H4 (cell line): ENCODE data around the gene MINDY4B. TPM values are rescaled to one million over a fixed set of nuclear protein-coding genes. Genes with fewer than 3 reads are reported as not detected.

Source experiments
- DNase-seq: peaks from one replicate; pipeline ENCODE4 v3.0.0-alpha.2; 2015; ENCODE audit warnings: low spot score
- total RNA-seq: library from RNA; depleted of rRNA; stranded (reverse); fragments of >200 nt; shearing (Covaris generic); gene quantifications from 2 replicates; pipeline ENCODE4 v1.2.3, GENCODE V29; 2014; rRNA removed

The MINDY4B gene
- total RNA-seq, 1 experiment from 2014 or later: not detected

DNA sequence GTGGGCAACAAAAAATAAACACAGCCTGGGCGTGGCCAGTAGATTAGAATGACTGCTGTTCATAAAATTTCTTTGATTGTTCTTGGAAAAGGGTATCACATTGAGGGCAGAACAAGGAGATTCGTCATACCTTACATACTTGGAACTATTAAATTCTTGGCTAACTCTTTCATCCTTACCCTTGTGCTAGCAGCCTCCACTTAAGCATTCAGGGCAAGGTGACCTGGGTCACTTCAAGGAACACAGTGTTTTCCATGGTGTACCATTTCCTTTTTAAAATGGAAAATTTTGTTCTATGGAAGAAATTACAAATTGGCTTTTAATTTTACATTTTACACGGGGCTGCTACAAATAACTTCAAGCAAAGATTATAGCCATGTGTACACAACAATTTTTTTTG, 60.8 kb downstream of the MINDY4B start:
- no peak for DNase-seq

DNA sequence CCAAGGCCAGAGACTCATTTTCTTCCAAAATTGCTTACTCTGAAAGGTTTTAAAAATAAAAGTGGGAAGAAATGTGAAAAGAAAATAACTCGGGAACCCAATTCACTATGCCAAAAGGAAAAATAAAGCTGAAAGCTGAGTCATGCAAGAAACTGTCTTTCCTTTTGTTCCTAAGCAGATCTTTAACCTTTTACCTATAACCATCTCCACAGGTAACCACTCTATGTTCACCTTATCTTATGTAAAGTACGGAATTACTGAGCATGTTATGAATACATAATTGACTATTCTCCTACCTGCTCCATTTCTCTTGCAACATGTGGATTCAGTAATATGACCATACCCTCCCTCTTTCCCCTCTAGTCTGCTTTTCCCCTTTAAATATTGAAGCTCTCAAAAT, 62.0 kb downstream of the MINDY4B start:
- DNase-seq: no peak

GRCh38 chr3:150840802-150841515, 64.3 kb downstream of the MINDY4B start:
- no peak for DNase-seq

DNA sequence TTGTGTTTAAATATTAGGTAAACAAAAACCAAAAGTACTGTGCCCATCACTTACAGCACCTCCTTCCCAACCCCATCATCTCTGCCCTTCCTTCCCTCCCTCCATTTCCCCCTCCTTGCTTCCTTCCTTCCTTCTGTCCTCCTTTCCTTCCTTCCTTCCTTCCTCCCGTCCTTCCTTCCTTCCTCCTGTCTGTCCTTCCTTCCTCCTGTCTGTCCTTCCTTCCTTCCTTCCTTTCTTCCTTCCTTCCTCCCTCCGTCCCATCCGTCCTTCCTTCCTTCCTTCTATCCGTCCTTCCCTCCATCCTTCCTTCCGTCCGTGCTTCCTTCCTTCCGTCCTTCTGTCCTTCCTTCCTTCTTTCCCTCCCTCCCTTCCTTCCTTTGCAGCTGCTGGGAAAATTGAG, 74.5 kb downstream of the MINDY4B start:
- no peak for DNase-seq

DNA sequence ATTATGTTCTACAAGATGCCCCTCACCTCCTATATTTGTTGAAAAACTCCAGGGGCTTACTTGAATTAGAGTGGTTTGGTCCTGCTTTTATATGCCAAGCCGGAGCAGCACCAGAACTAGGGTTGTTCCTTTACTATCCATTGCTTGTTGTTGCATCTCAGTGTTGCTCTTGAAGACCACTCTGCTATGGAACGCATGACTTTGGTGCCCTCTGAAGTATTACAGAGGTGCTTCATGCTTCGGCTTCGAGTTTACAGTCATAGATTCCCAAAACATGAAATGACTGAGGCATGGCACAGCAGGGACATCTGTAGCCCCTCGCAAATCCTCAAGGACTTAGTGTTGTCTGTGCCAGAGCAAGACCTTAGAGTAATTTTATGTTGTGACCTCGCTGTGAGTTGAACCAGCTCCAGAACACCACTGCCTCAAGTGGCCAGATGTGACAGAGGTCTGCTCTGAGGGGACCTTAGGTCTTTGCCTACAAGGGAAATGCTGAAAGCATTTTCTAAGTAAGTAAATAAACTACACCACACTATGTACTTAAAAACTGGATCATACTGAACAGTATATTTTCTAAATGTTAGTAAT, 75.1 kb downstream of the MINDY4B start:
- no peak for DNase-seq

DNA sequence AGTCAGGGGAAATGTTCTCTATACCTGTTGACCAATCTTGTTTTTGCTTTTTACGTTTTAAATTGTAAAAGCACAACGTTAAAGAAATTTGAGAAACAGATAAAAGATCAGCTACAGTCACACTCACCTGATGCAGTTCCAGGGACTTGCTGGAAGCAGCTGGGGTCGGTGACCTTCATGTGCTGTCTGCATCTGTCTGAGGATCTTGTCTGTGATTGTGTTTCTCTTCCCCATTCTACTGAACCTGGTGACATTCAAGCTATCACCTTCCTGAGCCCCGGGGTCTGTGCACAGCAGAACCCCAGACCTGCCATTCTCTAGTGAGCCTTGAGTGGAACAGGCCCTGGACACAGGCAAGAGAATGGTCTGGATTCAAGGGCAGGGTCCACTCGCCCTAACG, 75.8 kb downstream of the MINDY4B start:
- no peak for DNase-seq

DNA sequence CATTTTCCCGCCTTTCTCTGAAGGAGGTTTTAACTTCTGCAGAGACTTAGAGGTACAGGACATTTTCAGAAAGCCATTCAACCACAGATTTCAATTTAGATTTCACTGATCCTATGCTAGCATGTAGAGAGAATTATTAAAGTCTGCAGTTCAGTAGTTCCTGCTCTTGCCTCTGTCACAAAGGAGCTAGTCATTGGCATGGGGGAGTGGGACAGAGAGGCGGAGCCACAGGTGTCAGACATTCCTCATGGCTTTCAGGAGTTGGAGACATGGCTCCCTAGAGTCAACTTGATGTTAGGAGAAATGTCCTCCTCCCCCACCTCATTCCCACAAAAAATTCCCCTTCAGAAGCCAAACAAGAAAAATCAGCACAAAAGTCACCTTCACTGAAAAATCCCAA, 76.2 kb downstream of the MINDY4B start:
- DNase-seq: no peak

GRCh38 chr3:150828261-150828660, 77.0 kb downstream of the MINDY4B start:
- DNase-seq: no peak

DNA sequence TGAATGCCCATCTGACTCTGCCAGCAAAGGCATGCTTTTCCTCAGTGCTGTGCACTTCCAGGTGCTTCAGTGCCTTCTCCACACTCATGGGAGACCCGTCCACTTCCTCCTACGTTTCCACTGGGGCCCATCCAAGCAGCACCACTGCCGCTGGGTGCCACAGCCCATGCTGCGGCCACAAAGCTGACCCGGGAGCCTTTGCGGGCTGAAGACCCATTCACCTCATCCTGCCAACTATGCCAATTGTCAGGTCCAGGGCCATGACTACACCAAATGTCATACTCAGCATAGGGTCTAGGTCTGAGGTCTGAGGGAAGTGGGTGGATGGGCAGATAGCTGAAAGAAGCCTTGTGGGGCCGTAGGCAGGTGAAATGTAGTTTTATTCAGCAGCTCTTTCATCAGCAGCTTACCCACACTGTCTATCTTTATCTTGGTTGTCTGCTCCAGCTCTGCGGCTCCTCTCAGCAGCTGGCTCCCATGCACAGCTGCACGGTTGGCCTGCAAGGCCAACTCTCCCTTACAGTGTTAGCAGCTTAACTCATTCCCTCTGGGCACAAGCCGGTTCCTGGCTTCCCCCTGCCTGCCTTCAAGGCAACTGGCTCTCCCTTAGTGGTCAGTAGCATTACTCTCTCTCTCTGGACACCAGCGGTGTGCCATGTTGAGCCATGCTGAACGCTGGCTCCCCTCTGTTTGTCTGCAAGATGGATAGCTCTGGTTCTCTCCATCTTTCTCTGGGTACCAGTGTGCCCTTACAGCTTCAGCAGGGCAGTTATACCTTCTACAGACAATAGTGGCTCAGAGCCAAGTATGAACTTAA, 78.6 kb downstream of the MINDY4B start:
- DNase-seq: no peak

DNA sequence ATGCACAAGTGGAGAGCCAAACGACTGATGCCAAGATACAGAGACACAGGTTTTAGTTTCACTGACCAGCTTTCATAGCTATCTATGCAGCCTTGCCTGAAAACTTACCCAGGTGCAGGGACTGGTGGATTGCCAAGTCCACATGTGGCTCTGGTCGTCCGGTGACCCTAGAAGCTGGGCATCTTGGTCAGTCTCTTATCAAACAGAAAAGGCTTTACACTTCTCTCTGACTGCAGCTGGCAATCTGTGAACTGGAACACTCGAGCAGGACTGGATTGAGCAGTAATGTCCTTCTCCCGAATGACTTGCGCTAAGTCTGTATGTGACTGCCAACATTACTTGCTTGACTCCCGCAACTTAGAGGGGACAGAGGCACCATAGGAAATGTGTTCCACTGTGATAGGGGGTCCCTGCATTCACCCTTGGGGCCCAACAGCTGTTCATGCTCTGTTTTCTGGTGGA, 79.3 kb downstream of the MINDY4B start:
- no peak for DNase-seq

DNA sequence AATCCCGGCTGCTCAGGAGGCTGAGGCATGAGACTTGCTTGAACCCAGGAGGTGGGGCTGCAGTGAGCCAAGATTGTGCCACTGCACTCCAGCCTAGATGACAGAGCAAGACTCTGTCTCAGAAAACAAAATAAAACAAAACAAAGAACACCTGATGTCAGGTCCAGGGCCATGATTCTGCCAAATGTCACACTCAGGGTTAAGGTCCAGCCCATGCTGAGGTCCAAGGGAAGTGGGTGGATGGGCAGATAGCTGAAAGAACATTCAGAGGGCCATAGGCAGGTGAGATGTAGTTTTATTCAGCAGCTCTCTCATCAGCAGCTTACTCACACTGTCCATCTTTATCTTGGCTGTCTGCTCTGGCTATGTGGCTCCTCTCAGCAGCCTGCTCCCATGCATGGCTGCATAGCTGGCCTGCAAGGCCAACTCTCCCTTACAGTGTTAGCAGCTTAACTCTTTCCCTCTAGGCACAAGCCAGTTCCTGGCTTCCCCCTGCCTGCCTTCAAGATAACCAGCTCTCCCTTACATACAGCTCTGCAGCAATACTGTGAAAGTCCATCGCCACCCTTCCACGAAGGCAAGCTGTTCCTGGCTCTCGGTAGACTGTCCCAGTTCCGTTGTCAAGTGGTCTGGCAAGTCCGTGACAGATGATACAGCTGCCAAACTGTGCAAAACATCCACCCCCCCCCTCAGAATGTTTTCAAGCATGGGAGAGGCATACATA, 79.9 kb downstream of the MINDY4B start:
- DNase-seq: no peak

DNA sequence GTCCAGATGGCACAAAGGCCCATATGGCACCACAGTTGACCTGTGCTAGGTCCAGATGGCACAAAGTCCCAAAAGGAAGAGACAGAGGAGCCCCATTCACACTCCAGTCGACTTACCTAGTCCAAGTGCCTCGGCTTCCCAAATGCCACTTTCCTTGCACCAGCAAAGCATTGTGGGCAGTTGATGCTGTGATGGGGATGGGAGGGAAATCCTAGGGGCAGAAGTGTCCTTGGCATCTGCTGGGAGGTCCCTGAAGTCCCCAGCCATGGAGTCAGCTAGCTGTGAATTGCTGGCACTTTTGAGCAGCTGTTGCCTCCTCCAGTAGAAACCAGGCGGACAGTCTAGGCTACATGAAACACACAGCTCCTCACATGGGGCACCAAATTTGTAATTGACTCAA, 82.0 kb downstream of the MINDY4B start:
- DNase-seq: no peak

GRCh38 chr3:150822636-150823035, 82.6 kb downstream of the MINDY4B start:
- no peak for DNase-seq

Other genes with a start within 250 kb of the MINDY4B start
- 0.06 TPM in 1 of 2 replicates, not detected in the other for gene ERICH6, start 201.5 kb downstream of the MINDY4B start, total RNA-seq
- 25.1 and 27.6 TPM in 2 replicates for gene SIAH2, start 142.3 kb downstream of the MINDY4B start, total RNA-seq
- not detected in 2 replicates for gene CLRN1, start 67.3 kb upstream of the MINDY4B start, total RNA-seq
- 1.1 and 1.4 TPM in 2 replicates for gene MED12L, start 180.2 kb upstream of the MINDY4B start, total RNA-seq